MM.1S (cell line): ENCODE results near the gene AGBL1.

Experiments used
- DNase-seq: peaks from one replicate; pipeline ENCODE4 v3.0.0-alpha.2; 2015
- H2AFZ ChIP-seq: fragments of 300-600 bp; sonication (generic); 2 replicates; pipeline ENCODE4 v1.6.0; 2016; ENCODE audit warnings: antibody characterized with exemption, low read length
- H3F3A ChIP-seq: fragments of 300-600 bp; sonication (generic); 2 replicates; pipeline ENCODE4 v1.6.1; 2016; ENCODE audit warnings: mild to moderate bottlenecking, antibody characterized with exemption, low read length, moderate library complexity, mixed read lengths; ENCODE audit not compliant: insufficient read depth
- H3K27ac ChIP-seq: fragments of 300-600 bp; sonication (generic); 2 replicates; pipeline ENCODE4 v1.5.1; 2016; ENCODE audit warnings: mild to moderate bottlenecking, low read length
- H3K27me3 ChIP-seq: fragments of 300-600 bp; sonication (generic); replicated peaks from 2 replicates; pipeline ENCODE4 v1.6.0; 2016; ENCODE audit warnings: low read length; ENCODE audit not compliant: insufficient read depth
- H3K36me3 ChIP-seq: fragments of 300-600 bp; sonication (generic); replicated peaks from 2 replicates; pipeline ENCODE4 v1.6.1; 2016; ENCODE audit warnings: mild to moderate bottlenecking, low read length, mixed read lengths; ENCODE audit not compliant: insufficient read depth
- H3K4me1 ChIP-seq: fragments of 300-600 bp; sonication (generic); 2 replicates; pipeline ENCODE4 v1.6.1; 2016; ENCODE audit warnings: low read length, mixed read lengths
- H3K4me2 ChIP-seq: fragments of 300-600 bp; sonication (generic); 2 replicates; pipeline ENCODE4 v1.6.0; 2016; ENCODE audit warnings: low read depth, low read length
- H3K4me3 ChIP-seq: fragments of 300-600 bp; sonication (generic); 2 replicates; pipeline ENCODE4 v1.5.1; 2016; ENCODE audit warnings: low read length, mixed read lengths
- H3K79me2 ChIP-seq: fragments of 300-600 bp; sonication (generic); 2 replicates; pipeline ENCODE4 v1.6.1; 2016; ENCODE audit warnings: mixed run types, low read length, mixed read lengths
- H3K9ac ChIP-seq: fragments of 300-600 bp; sonication (generic); 2 replicates; pipeline ENCODE4 v1.6.1; 2016; ENCODE audit warnings: low read length, mixed read lengths
- H3K9me2 ChIP-seq: fragments of 300-600 bp; sonication (generic); replicated peaks from 2 replicates; pipeline ENCODE4 v1.6.1; 2016; ENCODE audit warnings: mild to moderate bottlenecking, low read length, mixed read lengths; ENCODE audit not compliant: insufficient read depth
- H3K9me3 ChIP-seq: fragments of 300-600 bp; sonication (generic); replicated peaks from 2 replicates; pipeline ENCODE4 v1.6.1; 2016; ENCODE audit warnings: mild to moderate bottlenecking, low read length, mixed read lengths; ENCODE audit not compliant: insufficient read depth
- H4K20me1 ChIP-seq: fragments of 300-600 bp; sonication (generic); 2 replicates; pipeline ENCODE4 v1.6.1; 2016; ENCODE audit warnings: mild to moderate bottlenecking, low read length, moderate library complexity, mixed read lengths; ENCODE audit not compliant: insufficient read depth
- CTCF ChIP-seq: fragments of 300-600 bp; sonication (generic); IDR thresholded peaks from 2 replicates; pipeline ENCODE4 v1.5.1; 2016; ENCODE audit warnings: antibody characterized with exemption, low read length, mixed read lengths
- EZH2 ChIP-seq: fragments of 300-600 bp; sonication (generic); optimal IDR thresholded peaks from 2 replicates; pipeline ENCODE3; 2017; ENCODE audit warnings: low read depth, mild to moderate bottlenecking, antibody characterized with exemption, low read length, mixed read lengths
- EZH2phosphoT487 ChIP-seq: fragments of 300-600 bp; sonication (generic); IDR thresholded peaks from 2 replicates; pipeline ENCODE4 v1.6.1; 2018; ENCODE audit warnings: antibody characterized with exemption, low read length

Gene AGBL1

GRCh38 chr15:86623236-86623635 lies 543.6 kb downstream of the AGBL1 start:
- H3K36me3 ChIP-seq, result no peaks in the 10 kb centered on the region
- H3F3A ChIP-seq, result no peaks in the 10 kb centered on the region
- no peaks in the 10 kb centered on the region for H3K27me3 ChIP-seq
- H4K20me1 ChIP-seq, result no peaks in the 10 kb centered on the region
- no peaks in the 10 kb centered on the region for H3K9me3 ChIP-seq
- no peak overlapping the region for H3K9ac ChIP-seq
- no peaks in the 10 kb centered on the region for H3K4me1 ChIP-seq
- TF ChIP-seq CTCF (no peak), EZH2phosphoT487 (no peak), EZH2 (no peak)
- no peak for DNase-seq
- H3K9me2 ChIP-seq, result no peaks in the 10 kb centered on the region
- no peak overlapping the region for H2AFZ ChIP-seq
- no peak overlapping the region for H3K4me2 ChIP-seq
- no peak overlapping the region for H3K4me3 ChIP-seq
- H3K27ac ChIP-seq, result no peak overlapping the region
- H3K79me2 ChIP-seq, result no peaks in the 10 kb centered on the region

DNA sequence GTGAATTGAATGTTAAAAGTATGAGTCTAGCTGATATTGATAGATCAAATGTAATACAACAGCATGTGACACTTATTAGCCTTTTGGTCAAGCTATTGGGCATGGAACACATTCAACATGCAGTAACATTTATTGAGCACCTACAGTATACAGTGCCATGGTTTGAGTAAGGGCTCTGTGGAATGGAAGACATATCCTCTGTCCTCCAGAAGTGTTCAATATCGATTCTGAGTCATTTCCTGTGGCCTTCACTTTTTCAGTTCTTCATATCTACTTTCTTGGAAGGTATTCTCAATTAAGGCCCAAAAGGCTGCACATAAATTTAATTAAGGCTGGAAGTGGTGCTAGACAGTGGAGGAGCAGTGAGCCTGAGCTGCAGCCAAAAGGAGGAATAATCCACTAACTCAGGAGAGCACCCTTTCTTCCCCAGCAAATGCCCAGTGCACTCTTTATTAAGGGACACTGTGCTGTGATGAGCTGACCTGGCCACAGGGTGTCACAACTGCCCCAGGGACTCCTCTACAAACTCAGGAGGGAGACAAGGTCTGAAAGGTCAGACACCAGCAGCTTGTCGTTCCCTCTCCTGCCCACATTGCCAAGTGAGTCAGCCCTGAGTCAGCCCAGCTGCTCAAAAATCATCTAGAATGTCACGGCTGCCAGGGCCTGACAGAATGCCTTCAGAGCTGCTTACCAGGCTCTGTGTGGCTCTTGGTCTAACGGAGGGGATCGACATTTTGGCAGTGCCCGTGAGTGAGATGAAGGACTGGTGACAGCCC lies 544.8 kb downstream of the AGBL1 start:
- H3K9me3 ChIP-seq, result no peaks in the 10 kb centered on the region
- H3K27me3 ChIP-seq, result no peaks in the 10 kb centered on the region
- peak; percentile 79 for DNase-seq
- H4K20me1 ChIP-seq, result no peaks in the 10 kb centered on the region
- no peaks in the 10 kb centered on the region for H3K9me2 ChIP-seq
- no peak overlapping the region for H3K4me2 ChIP-seq
- no peak overlapping the region for H2AFZ ChIP-seq
- no peak overlapping the region for H3K9ac ChIP-seq
- H3K36me3 ChIP-seq, result no peaks in the 10 kb centered on the region
- no peaks in the 10 kb centered on the region for H3K4me1 ChIP-seq
- TF ChIP-seq EZH2 (no peak), EZH2phosphoT487 (no peak), CTCF (peak; percentile 54)
- no peaks in the 10 kb centered on the region for H3K79me2 ChIP-seq
- H3K27ac ChIP-seq, result no peak overlapping the region
- H3F3A ChIP-seq, result no peaks in the 10 kb centered on the region
- H3K4me3 ChIP-seq, result no peak overlapping the region

GRCh38 chr15:86629409-86630356 lies 550.0 kb downstream of the AGBL1 start:
- no peak overlapping the region for H3K27ac ChIP-seq
- no peaks in the 10 kb centered on the region; the same call in 1 of the 2 replicates for H3K4me1 ChIP-seq

More at GRCh38 chr15:86629409-86630356, 550.0 kb downstream of the AGBL1 start:
- Histone ChIP-seq H3K9ac (no peak overlapping the region), H3F3A (no peaks in the 10 kb centered on the region), H3K9me2 (no peaks in the 10 kb centered on the region), H3K27me3 (no peaks in the 10 kb centered on the region), H3K4me3 (no peak overlapping the region), H3K4me2 (no peak overlapping the region), H3K36me3 (no peaks in the 10 kb centered on the region), H2AFZ (no peak overlapping the region), H3K79me2 (no peaks in the 10 kb centered on the region), H3K9me3 (no peaks in the 10 kb centered on the region), H4K20me1 (no peaks in the 10 kb centered on the region)
- TF ChIP-seq CTCF (no peak), EZH2phosphoT487 (no peak)
- no peak for DNase-seq
